TTC549 (cell line): ENCODE measurements around the gene PAIP2B.

ENCODE experiments used
- FAIRE-seq: peaks from 2 replicates; lab custom pipeline; 2012; peaks lifted over from hg19 to GRCh38; lab: Jason Lieb, UNC

The PAIP2B gene

DNA sequence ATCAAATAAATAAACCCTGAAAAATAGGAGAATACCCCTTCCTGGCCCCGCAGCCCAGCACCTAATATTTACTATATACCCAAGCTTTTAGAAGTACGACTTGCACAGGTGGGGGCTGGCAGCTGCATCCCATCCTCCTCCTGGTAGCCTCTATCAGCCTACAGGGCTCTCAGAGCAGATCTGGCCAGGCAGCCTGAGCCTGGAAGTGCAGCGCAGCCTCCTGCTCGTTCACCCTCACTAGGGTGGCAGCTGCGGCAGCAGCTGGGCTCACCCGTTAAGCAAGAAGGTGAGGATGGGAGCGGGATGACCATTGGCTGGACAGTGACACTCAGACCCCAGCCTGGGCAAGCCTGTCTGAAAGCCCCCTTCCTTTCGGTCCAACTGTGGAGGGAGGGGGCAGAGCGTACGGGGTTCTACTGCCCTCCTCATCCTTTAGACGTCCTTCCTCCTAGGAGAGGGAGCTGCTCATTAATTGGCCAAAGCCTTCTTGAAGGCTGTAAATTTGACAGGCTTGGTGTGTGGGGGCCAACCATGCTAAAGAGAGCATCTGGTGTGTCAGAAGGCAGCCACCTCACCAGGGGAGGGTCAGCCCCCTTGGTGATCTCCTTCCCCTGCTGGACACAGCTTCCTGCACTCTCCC lies 73.2 kb downstream of the PAIP2B start:
- no peak for FAIRE-seq

DNA sequence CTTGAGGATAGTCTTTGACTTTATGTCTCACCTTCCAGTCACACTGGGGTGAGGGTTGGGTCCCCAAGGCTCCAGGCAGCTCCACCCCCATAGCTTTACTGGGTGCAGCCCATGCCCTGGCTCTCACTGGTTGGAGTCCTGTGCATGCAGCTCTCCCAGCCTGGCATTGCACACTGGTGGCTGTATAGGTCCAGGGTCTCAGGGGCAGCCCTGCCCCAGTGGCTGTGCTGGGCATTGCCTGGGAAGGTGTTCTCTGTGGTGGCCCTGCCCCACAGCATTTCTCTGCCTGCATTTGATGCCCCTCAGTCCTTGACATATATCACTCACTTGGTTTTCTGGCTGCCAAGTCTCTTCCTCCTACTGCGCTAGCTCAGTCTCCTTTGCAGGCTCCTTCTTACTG lies 75.3 kb downstream of the PAIP2B start:
- FAIRE-seq, result no peak

DNA sequence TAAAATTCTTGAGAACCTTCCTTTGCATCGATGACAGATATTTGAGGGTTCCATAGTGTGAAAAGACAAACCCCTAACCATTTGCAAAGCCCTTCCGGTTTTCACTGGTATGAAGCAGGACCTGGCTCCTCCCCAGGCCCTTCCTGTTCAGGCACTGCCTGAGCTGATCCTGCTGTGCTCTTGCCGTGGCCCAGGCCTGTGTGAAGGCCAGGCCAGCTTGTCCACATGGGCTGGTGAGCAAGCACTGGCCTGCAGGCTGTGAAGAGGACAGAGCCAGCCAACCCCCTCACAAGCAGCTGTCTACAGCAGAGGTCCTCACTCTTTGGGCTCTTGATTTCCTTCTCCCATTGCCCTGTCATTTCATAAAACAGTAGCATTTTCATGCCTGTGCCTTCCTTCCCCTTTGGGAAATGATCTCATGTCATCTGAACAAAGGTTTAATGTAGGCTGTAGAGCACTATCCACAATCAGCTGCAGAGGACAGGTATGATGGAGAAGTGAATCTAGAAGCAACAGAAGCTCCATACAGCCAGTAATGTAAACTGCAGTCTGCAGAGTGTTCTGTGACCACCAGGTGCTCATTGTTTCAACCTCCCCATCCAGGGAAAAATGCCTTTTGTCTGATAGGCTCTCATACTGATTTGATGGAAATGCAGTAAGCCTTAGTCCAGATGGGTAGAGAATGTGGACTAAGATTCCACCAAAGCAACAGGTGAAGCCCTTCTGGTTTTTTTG lies 76.7 kb downstream of the PAIP2B start:
- FAIRE-seq, result no peak

DNA sequence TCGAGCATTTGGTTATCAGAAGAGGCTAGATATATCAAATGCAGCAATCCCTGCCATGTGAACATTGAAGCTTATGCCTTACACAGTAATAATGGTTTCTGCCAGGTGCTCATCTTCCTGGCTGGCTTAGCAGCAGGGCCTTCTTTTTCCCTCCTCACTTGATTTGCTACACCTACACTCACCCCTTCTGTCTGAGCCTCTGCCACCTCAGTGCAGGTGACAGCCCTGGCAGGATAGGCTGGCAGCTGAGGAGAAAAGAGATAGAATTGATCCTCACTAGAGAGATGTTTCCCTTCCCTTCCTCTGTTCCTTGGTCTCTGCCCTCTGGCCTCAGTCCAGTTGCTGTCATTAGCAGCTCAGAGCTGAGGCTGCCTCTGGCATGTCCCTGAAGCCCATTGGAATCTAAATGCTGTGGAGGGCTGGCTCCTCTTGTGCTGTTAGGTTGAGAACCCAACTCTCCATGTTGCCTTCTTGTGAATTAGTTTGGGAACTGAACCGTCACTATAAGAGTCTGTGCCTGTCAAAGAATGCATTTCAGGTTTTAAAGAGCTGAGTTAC lies 78.3 kb downstream of the PAIP2B start:
- no peak for FAIRE-seq

DNA sequence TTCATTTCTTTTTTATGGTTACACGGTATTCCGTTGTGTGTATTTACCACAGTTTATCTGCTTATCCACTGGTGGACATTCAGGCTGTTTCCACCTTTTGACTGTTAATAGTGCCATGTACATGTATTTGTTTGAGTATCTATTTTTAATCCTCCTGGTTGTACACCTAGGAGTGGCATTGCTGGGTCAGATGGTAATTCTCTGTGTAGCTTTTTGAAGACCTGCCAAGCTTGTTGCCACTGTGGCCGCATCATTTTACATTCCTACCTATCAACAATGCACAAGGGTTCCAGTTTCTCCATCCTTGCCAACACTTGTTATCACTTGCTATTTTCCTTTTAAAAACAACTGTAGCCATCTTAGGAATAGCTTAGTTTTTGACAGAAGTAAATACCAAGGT lies 83.1 kb downstream of the PAIP2B start:
- FAIRE-seq, result no peak

DNA sequence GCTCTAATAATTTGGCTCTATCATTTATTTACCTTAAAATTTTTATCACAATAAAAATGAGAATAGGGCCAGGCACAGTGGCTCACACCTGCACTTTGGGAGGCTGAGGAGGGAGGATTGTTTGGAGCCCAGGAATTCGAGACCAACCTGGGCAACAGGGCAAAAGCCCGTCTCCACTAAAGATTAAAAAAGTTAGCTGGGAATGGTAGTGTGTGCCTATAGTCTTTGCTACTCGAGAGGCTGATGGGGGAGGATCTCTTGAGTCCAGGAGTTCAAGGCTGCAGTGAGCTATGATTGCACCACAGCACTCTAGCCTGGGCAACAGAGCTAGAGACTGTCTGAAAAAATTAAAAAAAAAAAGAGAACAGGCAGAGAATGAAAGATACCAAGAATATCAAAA lies 90.7 kb downstream of the PAIP2B start:
- FAIRE-seq, result no peak

DNA sequence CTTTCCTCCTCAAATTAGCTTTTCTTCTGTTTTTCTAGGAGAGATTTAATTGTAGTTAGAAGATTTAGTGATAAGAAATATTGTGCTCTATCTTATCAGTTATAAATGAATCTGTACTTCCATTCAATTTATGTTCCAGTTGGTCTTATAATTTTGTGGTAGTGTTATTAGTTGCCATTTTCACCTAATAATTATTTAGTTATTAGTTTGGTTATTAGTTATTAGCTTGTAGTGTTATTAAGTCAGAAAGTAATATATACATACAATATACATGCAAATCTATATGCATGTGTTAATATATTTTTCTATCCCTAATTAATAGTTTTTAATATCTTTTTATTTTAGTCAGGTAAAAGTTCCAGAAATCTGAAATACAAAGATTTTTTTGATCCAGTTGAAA lies 93.3 kb downstream of the PAIP2B start:
- FAIRE-seq, result no peak
